Right lung (tissue), 5 donors: ENCODE results near the gene CPT1C. TPM values are rescaled to one million over a fixed set of nuclear protein-coding genes. Genes with fewer than 3 reads are reported as not detected.

ENCODE experiments used
- DNase-seq, 2 donors: peaks; one replicate each; pipeline ENCODE4 v3.0.0-alpha.2; 2013
- polyA plus RNA-seq, 5 donors: library from polyadenylated mRNA; unstranded; fragments of 120-200 nt; gene quantifications; one replicate each; pipeline versions ENCODE4 v1.2.1 to v1.2.3, GENCODE V29; 2013; ENCODE audit warnings: inconsistent platforms in 1 of 5, low replicate concordance in 1 of 5; ENCODE audit not compliant: insufficient read length in 5 of 5, insufficient read depth in 1 of 5

The CPT1C gene
- polyA plus RNA-seq, 5 donors: 24.3 to 34.0 (median 27.8) TPM

- DNase-seq: no peak
Observed at GRCh38 chr19:49749771-49750170, 58.9 kb downstream of the CPT1C start.

DNA sequence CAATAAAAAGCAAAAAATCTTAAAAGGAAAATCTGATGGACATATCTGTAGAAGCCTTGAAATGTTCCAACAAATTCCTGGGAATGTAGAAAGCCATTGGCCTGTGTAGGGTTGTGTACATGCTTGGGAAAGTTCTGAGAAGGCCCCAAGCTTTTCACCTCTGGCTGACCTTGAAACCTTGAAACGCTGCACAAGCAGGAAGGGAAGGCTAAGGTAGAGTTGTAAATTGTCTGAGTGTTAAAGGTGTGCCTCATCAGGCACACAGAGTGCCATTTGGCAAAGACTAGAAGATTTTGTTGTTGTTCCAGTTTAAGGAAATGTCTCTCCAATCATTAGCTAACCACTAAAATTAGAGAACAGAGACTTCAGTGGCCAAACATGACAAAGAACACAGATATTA, 61.8 kb downstream of the CPT1C start:
- DNase-seq: no peak

DNA sequence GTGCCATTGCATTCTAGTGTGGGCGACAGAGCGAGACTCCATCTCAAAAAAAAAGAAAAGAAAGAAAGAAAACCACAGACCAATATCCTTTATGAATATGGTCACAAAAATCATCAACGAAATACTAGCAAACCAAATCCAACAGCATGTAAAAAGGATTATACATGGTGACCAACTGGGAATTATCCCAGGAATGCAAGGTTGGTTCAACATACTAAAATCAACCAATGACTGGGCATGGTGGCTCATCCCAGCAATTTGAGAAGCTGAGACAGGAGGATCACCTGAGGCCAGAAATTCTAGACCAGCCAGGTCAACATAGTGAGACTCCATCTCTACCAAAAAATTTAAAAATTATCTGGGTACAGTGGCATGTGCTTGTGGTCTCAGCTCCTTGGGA, 65.0 kb downstream of the CPT1C start:
- no peak for DNase-seq

GRCh38 chr19:49758292-49758691, 67.4 kb downstream of the CPT1C start:
- no peak for DNase-seq

DNA sequence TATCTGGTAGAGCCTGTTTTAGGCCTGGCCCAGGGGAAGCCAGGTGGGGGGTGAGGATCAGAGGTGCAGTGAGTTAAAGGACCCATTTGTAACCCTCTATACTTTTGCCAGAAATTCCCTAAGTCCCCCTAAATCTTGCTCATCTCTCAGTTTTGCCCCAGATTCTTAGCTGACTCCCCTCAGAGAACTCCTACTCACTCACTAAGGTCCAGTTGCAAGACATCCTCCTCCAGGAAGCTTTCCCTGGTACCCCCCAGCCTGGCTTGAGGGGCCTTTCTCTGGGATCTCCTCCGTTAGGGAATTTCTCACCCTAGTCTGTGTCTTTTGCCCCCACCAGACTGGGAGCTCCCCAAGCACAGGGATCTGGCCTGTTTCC, 70.3 kb downstream of the CPT1C start:
- no peak for DNase-seq

DNA sequence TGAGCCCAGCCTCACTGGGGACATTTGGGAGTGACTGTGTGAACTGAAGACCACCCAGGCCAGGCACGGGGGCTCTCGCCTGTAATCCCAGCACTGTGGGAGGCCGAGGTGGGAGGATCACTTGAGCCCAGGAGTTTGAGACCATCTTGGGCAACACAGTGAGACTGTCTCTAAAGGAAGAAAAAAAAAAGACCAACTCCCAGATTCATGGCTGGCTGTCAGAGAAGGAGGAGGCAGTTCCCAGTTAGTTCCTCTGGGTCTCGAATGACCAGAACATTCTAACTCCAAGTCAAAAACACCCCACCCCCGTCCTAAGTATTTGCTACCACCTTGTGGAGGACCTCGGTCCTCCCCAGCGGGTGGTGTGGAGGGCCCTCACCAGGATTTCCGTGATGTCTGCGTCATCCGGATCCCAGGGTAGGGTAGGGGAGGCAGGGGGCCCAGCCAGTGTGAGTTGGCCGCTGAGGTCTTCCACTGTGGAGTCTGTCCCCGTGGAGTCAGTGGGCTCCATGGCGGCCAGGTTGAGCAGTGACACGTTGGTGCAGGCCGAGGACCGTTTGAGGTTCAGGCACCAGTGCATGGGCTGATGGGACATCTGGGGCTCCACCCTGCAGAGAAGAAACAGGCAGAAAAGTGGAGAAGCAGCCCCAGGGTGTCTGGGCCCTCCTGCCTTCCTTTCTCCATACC, 70.9 kb downstream of the CPT1C start:
- DNase-seq: peak; percentile 27 to 30

GRCh38 chr19:49763230-49763629, 72.3 kb downstream of the CPT1C start, which contains the start of gene TSKS:
TSKS (minus strand) TSS chr19:49763306; CDS start chr19:49763247, 59 bp downstream.
- DNase-seq: no peak

Other genes with a start within 250 kb of the CPT1C start
- gene SLC17A7, start 249.6 kb upstream of the CPT1C start, polyA plus RNA-seq: under 1 TPM; 0.31 to 0.51 (median 0.34) TPM
- 10 to 100 TPM; 66.9 to 88.7 (median 78.2) TPM for gene PIH1D1, start 239.3 kb upstream of the CPT1C start, polyA plus RNA-seq
- 10 to 100 TPM; 12.8 to 24.3 (median 14.0) TPM for gene ALDH16A1, start 237.9 kb upstream of the CPT1C start, polyA plus RNA-seq
- 10 to 100 TPM in 1 of 5 donors, 1 to 10 TPM in 4; 4.8 to 10.1 (median 6.5) TPM for gene FLT3LG, start 216.9 kb upstream of the CPT1C start, polyA plus RNA-seq
- 1,000 to 10,000 TPM; 3,241 to 4,813 (median 3,633) TPM for gene RPL13A, start 203.5 kb upstream of the CPT1C start, polyA plus RNA-seq
- gene RPS11, start 194.7 kb upstream of the CPT1C start, polyA plus RNA-seq: 1,000 to 10,000 TPM; 3,362 to 3,985 (median 3,582) TPM
- 100 to 1,000 TPM; 258 to 406 (median 318) TPM for gene FCGRT, start 178.5 kb upstream of the CPT1C start, polyA plus RNA-seq
- 10 to 100 TPM; 13.9 to 48.4 (median 21.5) TPM for gene RCN3, start 163.1 kb upstream of the CPT1C start, polyA plus RNA-seq
- 10 to 100 TPM; 51.0 to 80.7 (median 59.0) TPM for gene NOSIP, start 110.6 kb upstream of the CPT1C start, polyA plus RNA-seq
- 1 to 10 TPM; 3.3 to 6.1 (median 4.4) TPM for gene PRRG2, start 109.8 kb upstream of the CPT1C start, polyA plus RNA-seq
- 10 to 100 TPM; 15.9 to 35.4 (median 23.7) TPM for gene PRR12, start 99.9 kb upstream of the CPT1C start, polyA plus RNA-seq
- 10 to 100 TPM; 20.3 to 39.5 (median 24.7) TPM for gene RRAS, start 51.0 kb upstream of the CPT1C start, polyA plus RNA-seq
- gene SCAF1, start 48.9 kb upstream of the CPT1C start, polyA plus RNA-seq: 10 to 100 TPM; 18.4 to 45.0 (median 31.3) TPM
- 10 to 100 TPM; 48.9 to 87.5 (median 73.7) TPM for gene IRF3, start 25.3 kb upstream of the CPT1C start, polyA plus RNA-seq
- gene BCL2L12, start 25.2 kb upstream of the CPT1C start, polyA plus RNA-seq: 10 to 100 TPM; 20.2 to 34.8 (median 24.7) TPM
- 100 to 1,000 TPM; 189 to 299 (median 236) TPM for gene PRMT1, start 13.8 kb upstream of the CPT1C start, polyA plus RNA-seq
- 1 to 10 TPM in 4 of 5 donors, under 1 TPM in 1; 0.76 to 2.8 (median 1.3) TPM for gene ADM5, start 1.5 kb upstream of the CPT1C start, polyA plus RNA-seq
- gene TSKS, start 72.2 kb downstream of the CPT1C start, polyA plus RNA-seq: under 1 TPM; 0.16 to 0.36 (median 0.28) TPM
- gene AP2A1, start 75.9 kb downstream of the CPT1C start, polyA plus RNA-seq: 10 to 100 TPM; 47.8 to 87.2 (median 57.3) TPM
- gene FUZ, start 122.2 kb downstream of the CPT1C start, polyA plus RNA-seq: 10 to 100 TPM; 21.6 to 28.9 (median 27.2) TPM
- gene MED25, start 127.2 kb downstream of the CPT1C start, polyA plus RNA-seq: 10 to 100 TPM; 45.4 to 63.8 (median 54.8) TPM
- 100 to 1,000 TPM; 207 to 317 (median 259) TPM for gene PTOV1, start 160.0 kb downstream of the CPT1C start, polyA plus RNA-seq
- gene PNKP, start 176.5 kb downstream of the CPT1C start, polyA plus RNA-seq: 10 to 100 TPM; 54.1 to 76.4 (median 59.0) TPM
- gene AKT1S1, start 186.2 kb downstream of the CPT1C start, polyA plus RNA-seq: 10 to 100 TPM; 26.9 to 49.1 (median 29.9) TPM
- 10 to 100 TPM; 32.2 to 49.5 (median 48.3) TPM for gene TBC1D17, start 186.6 kb downstream of the CPT1C start, polyA plus RNA-seq
- 1 to 10 TPM; 1.0 to 2.1 (median 1.5) TPM for gene IL4I1, start 205.8 kb downstream of the CPT1C start, polyA plus RNA-seq
- gene ATF5, start 238.1 kb downstream of the CPT1C start, polyA plus RNA-seq: 10 to 100 TPM; 20.8 to 38.5 (median 22.9) TPM
- gene NUP62, start 238.4 kb downstream of the CPT1C start, polyA plus RNA-seq: 10 to 100 TPM; 52.9 to 69.1 (median 62.4) TPM